GM12878 (cell line): ENCODE measurements around the gene FCGR2B. TPM values are rescaled to one million over a fixed set of nuclear protein-coding genes. Genes with fewer than 3 reads are reported as not detected.
A peak's percentile ranks its signal among the peaks of the same experiment; 100 is the strongest.

ENCODE experiments used
- ATAC-seq: fragments of 200-7000 bp; cut with Tn5 transposase; 3 replicates; pipeline ENCODE4 v1.9.1; 2020; ENCODE audit warnings: mild to moderate bottlenecking, moderate library complexity
- BruUV-seq: library from RNA; stranded (reverse); fragments of 400-500 nt; replicated peaks from 2 replicates; lab custom pipeline; 2021; lab: Mats Ljungman, UMichigan
- CTCF ChIA-PET: fragments of 300-600 bp; sonication (Branson Sonifier 250); formaldehyde crosslinking; extraction: SDS; loops from one replicate; lab custom pipeline; 2021; ENCODE audit warnings: inconsistent platforms; lab: Yijun Ruan, JAX
- POLR2A ChIA-PET: fragments of 350-600 bp; formaldehyde crosslinking; extraction: SDS; loops from one replicate; lab custom pipeline; 2021; ENCODE audit warnings: inconsistent platforms; lab: Charles Lee
- RAD21 ChIA-PET: fragments of 300-600 bp; sonication (Branson Sonifier 250); formaldehyde crosslinking; loops from one replicate; lab custom pipeline; 2023; ENCODE audit warnings: antibody characterized with exemption; ENCODE audit not compliant: unreplicated experiment; lab: Charles Lee
- SMC1A ChIA-PET: fragments of 300-600 bp; sonication (Branson Sonifier 250); formaldehyde crosslinking; loops from one replicate; lab custom pipeline; 2023; ENCODE audit not compliant: unreplicated experiment, uncharacterized antibody; lab: Charles Lee
- DNase-seq: peaks from one replicate; pipeline ENCODE4 v3.0.0-alpha.2; 2011; ENCODE audit warnings: low read depth, low spot score
- FAIRE-seq: peaks from 3 replicates; lab custom pipeline; 2011; peaks lifted over from hg19 to GRCh38; lab: Jason Lieb, UNC
- H2AFZ ChIP-seq: 2 replicates; pipeline ENCODE4 v1.6.0; 2011; ENCODE audit warnings: low read depth, low read length, control low read depth; ENCODE audit not compliant: control insufficient read depth
- H3K27ac ChIP-seq: 2 replicates; pipeline ENCODE4 v1.5.1; 2011; ENCODE audit warnings: control low read depth; ENCODE audit not compliant: control insufficient read depth, insufficient read depth
- H3K27me3 ChIP-seq, 2 experiments: replicated peaks in 1 of 2; 2 replicates each; pipeline versions ENCODE4 v1.6.0 to v1.6.1; 2011; ENCODE audit warnings: low read length in 1 of 2; ENCODE audit not compliant: control insufficient read depth in 2 of 2, insufficient read depth in 2 of 2
- H3K36me3 ChIP-seq, 2 experiments: 2 replicates each; pipeline ENCODE4 v1.5.1; 2011; ENCODE audit warnings: low read length in 1 of 2; ENCODE audit not compliant: control insufficient read depth in 2 of 2, insufficient read depth in 2 of 2
- H3K4me1 ChIP-seq: 2 replicates; pipeline ENCODE4 v1.6.1; 2011; ENCODE audit warnings: mild to moderate bottlenecking, low read length, moderate library complexity, mixed read lengths; ENCODE audit not compliant: control insufficient read depth, insufficient read depth
- H3K4me2 ChIP-seq: 2 replicates; pipeline ENCODE4 v1.6.0; 2011; ENCODE audit warnings: control low read depth; ENCODE audit not compliant: control insufficient read depth, insufficient read depth
- H3K4me3 ChIP-seq: fragments of 200-600 bp; sonication (generic); 2 replicates; pipeline ENCODE4 v1.5.1; 2016
- H3K79me2 ChIP-seq: 2 replicates; pipeline ENCODE4 v1.6.0; 2011; ENCODE audit warnings: low read length; ENCODE audit not compliant: control insufficient read depth, insufficient read depth
- H3K9ac ChIP-seq: 2 replicates; pipeline ENCODE4 v1.8.0; 2011; ENCODE audit warnings: low read length, control low read depth, mixed read lengths; ENCODE audit not compliant: control insufficient read depth, insufficient read depth
- H3K9me3 ChIP-seq: replicated peaks from 3 replicates; pipeline ENCODE4 v1.5.1; 2011; ENCODE audit warnings: mild to moderate bottlenecking, low read length; ENCODE audit not compliant: control insufficient read depth, insufficient read depth
- H4K20me1 ChIP-seq: 2 replicates; pipeline ENCODE4 v1.6.0; 2011; ENCODE audit not compliant: control insufficient read depth, insufficient read depth
- CHD4 ChIP-seq: fragments of 200-600 bp; sonication (generic); IDR thresholded peaks from 2 replicates; pipeline ENCODE4 v1.6.1; 2016; ENCODE audit warnings: mild to moderate bottlenecking
- IRF4 ChIP-seq: IDR thresholded peaks from 2 replicates; pipeline ENCODE4 v1.6.1; 2011; ENCODE audit warnings: low read depth, low read length
- NRF1 ChIP-seq: conservative IDR thresholded peaks from 2 replicates; pipeline ENCODE4 v1.6.1; 2011; ENCODE audit warnings: mild to moderate bottlenecking, low read depth, low read length, improper control_type of control experiment
- SPI1 ChIP-seq: IDR thresholded peaks from 2 replicates; pipeline ENCODE4 v1.6.1; 2011; ENCODE audit warnings: low read depth, mild to moderate bottlenecking, low read length, moderate library complexity, borderline replicate concordance; ENCODE audit not compliant: insufficient read depth
- SUPT20H ChIP-seq: IDR thresholded peaks from 2 replicates; pipeline ENCODE4 v1.6.1; 2011; ENCODE audit warnings: low read depth, mild to moderate bottlenecking, low read length, moderate library complexity, borderline replicate concordance; ENCODE audit not compliant: control insufficient read depth
- ZNF384 ChIP-seq: IDR thresholded peaks from 2 replicates; pipeline ENCODE4 v1.6.1; 2012; ENCODE audit warnings: low read depth, mild to moderate bottlenecking, low read length, improper control_type of control experiment, borderline replicate concordance
- WGBS: methylation state at CpG from one replicate; pipeline ENCODE4 v1.1.6; 2016; ENCODE audit warnings: low lambda C conversion rate; ENCODE audit not compliant: insufficient replicate concordance, insufficient coverage; ENCODE audit errors: missing lambda C conversion rate; 5-methylcytosine and 5-hydroxymethylcytosine counted together
- in situ Hi-C: fragments of 300-500 bp; cut with MboI; formaldehyde crosslinking; loops from 9 replicates; pipeline ENCODE4 v1.14.3; 2018; ENCODE audit warnings: mixed read lengths
- intact Hi-C: fragments of 100-400 bp; cut with micrococcal nuclease; formaldehyde crosslinking; loops from one replicate; pipeline ENCODE4 v1.14.2; 2022; ENCODE audit not compliant: unreplicated experiment
- polyA plus RNA-seq, 11 experiments: library from polyadenylated mRNA; depleted of rRNA in 4 of 11; unstranded in 6 of 11; stranded (reverse) in 5 of 11; fragments of >200 nt; fragmentation: Nextera tagmentation in 4 of 11; fragmentation: Illumina TruSeq in 1 of 11; extraction: Ambion mirVana in 4 of 11; extraction: Trizol in 1 of 11; gene quantifications; 1 replicate in 1 of 11; 2 replicates in 10 of 11; pipeline versions ENCODE4 v1.2.1 to v1.2.3, GENCODE V29; 2011 to 2016; ENCODE audit warnings: inconsistent platforms in 2 of 11, missing spikeins in 2 of 11, low read depth in 1 of 11
- total RNA-seq, 4 experiments: library from RNA; depleted of rRNA in 3 of 4; stranded (reverse); fragments of >200 nt in 3 of 4; fragmentation: Illumina TruSeq in 1 of 4; extraction: Trizol in 1 of 4; gene quantifications; 2 replicates each; pipeline versions ENCODE4 v1.2.1 to v1.2.3, GENCODE V29; 2013 to 2021
- TF ChIP-seq, protein P1 (sequence below): IDR thresholded peaks from 2 replicates; pipeline ENCODE4 v1.6.1; 2012; ENCODE audit warnings: improper control_type of control experiment, low read depth, low read length; ENCODE audit not compliant: insufficient replicate concordance

FCGR2B gene
- total and polyA plus RNA-seq, 10 of the 15 experiments (the other 5 are each of a cell fraction or from before 2014, with no cell fraction given): 76.6 to 216 (median 108) TPM

DNA sequence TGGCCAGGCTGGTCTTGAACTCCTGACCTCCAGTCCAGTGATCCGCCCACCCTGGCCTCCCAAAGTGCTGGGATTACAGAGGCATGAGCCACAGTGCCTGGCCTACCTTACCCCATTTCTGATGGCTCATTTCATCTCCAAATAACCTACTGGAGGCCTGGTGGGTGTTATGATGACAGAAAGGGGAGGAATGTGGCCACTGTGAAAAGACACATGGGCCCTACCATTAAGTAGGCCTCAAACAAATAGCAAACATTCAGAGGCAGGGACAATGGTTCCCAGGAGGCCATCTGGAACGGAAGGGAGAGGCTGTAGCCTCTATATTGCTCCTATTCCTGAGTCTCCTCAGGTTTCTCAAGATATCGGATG, 43.2 kb downstream of the FCGR2B start:
- intact Hi-C loops: loop anchor here (2.0 kb wide), 2 partner anchors 21 to 33 kb away; no protein-coding TSS in a partner anchor
- Histone ChIP-seq H2AFZ (peak overlapping the region; percentile 69), H3K9me3 (no peaks in the 10 kb centered on the region), H3K27me3 (no peaks in the 10 kb centered on the region), H3K4me3 (peak overlapping the region; percentile 81), H3K79me2 (peaks cover 41% of the 10 kb centered on the region), H3K27ac (peak overlapping the region; percentile 85), H3K36me3 (peaks cover 6 to 7% of the 10 kb centered on the region in 2 experiments), H4K20me1 (no peaks in the 10 kb centered on the region), H3K9ac (peak overlapping the region; percentile 90; the same call in 1 of the 2 replicates), H3K4me1 (peaks cover 28% of the 10 kb centered on the region), H3K4me2 (peak overlapping the region; percentile 94)
- 14% methylated on average over 3 of the region's 3 CpGs for WGBS
- POLR2A ChIA-PET: interaction anchor here (2.8 to 3.1 kb wide), 2 partner anchors 23 to 31 kb away, joined by 16 to 23 read pairs; no protein-coding TSS in a partner anchor
- RAD21 ChIA-PET: interaction anchor here (1.7 to 4.7 kb wide), 4 partner anchors 9 to 31 kb away, joined by 5 to 74 read pairs (median 22); no protein-coding TSS in a partner anchor
- in situ Hi-C loops: no loop called here
- no TSS peak for BruUV-seq
- TF ChIP-seq SPI1: no peak
- TF ChIP-seq, protein P1, sequence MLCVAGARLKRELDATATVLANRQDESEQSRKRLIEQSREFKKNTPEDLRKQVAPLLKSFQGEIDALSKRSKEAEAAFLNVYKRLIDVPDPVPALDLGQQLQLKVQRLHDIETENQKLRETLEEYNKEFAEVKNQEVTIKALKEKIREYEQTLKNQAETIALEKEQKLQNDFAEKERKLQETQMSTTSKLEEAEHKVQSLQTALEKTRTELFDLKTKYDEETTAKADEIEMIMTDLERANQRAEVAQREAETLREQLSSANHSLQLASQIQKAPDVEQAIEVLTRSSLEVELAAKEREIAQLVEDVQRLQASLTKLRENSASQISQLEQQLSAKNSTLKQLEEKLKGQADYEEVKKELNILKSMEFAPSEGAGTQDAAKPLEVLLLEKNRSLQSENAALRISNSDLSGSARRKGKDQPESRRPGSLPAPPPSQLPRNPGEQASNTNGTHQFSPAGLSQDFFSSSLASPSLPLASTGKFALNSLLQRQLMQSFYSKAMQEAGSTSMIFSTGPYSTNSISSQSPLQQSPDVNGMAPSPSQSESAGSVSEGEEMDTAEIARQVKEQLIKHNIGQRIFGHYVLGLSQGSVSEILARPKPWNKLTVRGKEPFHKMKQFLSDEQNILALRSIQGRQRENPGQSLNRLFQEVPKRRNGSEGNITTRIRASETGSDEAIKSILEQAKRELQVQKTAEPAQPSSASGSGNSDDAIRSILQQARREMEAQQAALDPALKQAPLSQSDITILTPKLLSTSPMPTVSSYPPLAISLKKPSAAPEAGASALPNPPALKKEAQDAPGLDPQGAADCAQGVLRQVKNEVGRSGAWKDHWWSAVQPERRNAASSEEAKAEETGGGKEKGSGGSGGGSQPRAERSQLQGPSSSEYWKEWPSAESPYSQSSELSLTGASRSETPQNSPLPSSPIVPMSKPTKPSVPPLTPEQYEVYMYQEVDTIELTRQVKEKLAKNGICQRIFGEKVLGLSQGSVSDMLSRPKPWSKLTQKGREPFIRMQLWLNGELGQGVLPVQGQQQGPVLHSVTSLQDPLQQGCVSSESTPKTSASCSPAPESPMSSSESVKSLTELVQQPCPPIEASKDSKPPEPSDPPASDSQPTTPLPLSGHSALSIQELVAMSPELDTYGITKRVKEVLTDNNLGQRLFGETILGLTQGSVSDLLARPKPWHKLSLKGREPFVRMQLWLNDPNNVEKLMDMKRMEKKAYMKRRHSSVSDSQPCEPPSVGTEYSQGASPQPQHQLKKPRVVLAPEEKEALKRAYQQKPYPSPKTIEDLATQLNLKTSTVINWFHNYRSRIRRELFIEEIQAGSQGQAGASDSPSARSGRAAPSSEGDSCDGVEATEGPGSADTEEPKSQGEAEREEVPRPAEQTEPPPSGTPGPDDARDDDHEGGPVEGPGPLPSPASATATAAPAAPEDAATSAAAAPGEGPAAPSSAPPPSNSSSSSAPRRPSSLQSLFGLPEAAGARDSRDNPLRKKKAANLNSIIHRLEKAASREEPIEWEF: no peak
- no peak for TF ChIP-seq NRF1
- peak; percentile 66; the same call in 1 of the 2 replicates for TF ChIP-seq CHD4
- no peak for TF ChIP-seq SUPT20H
- no peak for TF ChIP-seq IRF4
- TF ChIP-seq ZNF384: no peak
- ATAC-seq: peak; percentile 7; the same call in 2 of the 3 replicates
- no peak for DNase-seq
- SMC1A ChIA-PET: interaction anchor here (1.2 to 5.1 kb wide), 5 partner anchors 11 to 33 kb away, joined by 3 to 61 read pairs (median 45); no protein-coding TSS in a partner anchor
- CTCF ChIA-PET: interaction anchor here (0.6 to 5.0 kb wide), 6 partner anchors 11 to 222 kb away, joined by 3 to 75 read pairs (median 6); no protein-coding TSS in a partner anchor
- no peak for FAIRE-seq
